ENCODE measurements around the gene ARMH4. TPM values are rescaled to one million over a fixed set of nuclear protein-coding genes. Genes with fewer than 3 reads are reported as not detected.

ARMH4 gene
- total RNA-seq, 5 donors from 2014 or later (not counting 1 experiment from before 2014, with no cell fraction given), result not detected

GRCh38 chr14:58060898-58061297, 91.1 kb downstream of the ARMH4 start:
- Histone ChIP-seq H3K9me3 (no peaks in the 10 kb centered on the region), H3K4me1 (ENCODE audit: control insufficient read depth in 1 of 2, extremely low read depth in 1 of 2, insufficient read depth in 2 of 2, low read length in 2 of 2) (no peaks in the 10 kb centered on the region), H3K4me3 (ENCODE audit: control insufficient read depth in 1 of 2, extremely low read depth in 1 of 2, low read length in 1 of 2) (no peak overlapping the region), H3K27me3 (replicated peaks in 1 of 2; ENCODE audit: control insufficient read depth in 2 of 2, extremely low read depth in 1 of 2, insufficient read depth in 2 of 2, low read length in 1 of 2) (peaks cover 0 to 2% of the 10 kb centered on the region in 2 experiments), H3K36me3 (ENCODE audit: control insufficient read depth in 2 of 2, extremely low read depth in 1 of 2, insufficient read depth in 1 of 2, low read length in 1 of 2) (no peaks in the 10 kb centered on the region), H3K27ac (ENCODE audit: low read length) (no peak overlapping the region)
- H3K36me3 Mint-ChIP-seq, result no peaks in the 10 kb centered on the region
- no peak for ATAC-seq (replicated peaks in 1 of 4)
- H3K4me3 Mint-ChIP-seq, result no peak overlapping the region
- H3K4me1 Mint-ChIP-seq, result no peaks in the 10 kb centered on the region
- peaks cover 10 to 17% of the 10 kb centered on the region in 2 donors for H3K27me3 Mint-ChIP-seq
- no peaks in the 10 kb centered on the region for H3K9me3 Mint-ChIP-seq
- no peak overlapping the region for H3K27ac Mint-ChIP-seq
- WGBS (ENCODE audit: insufficient coverage), result 55% methylated on average over 4 of the region's 4 CpGs
- ChIA-PET CTCF (no interaction called here), POLR2A (no interaction called here)
- no peak for DNase-seq

GRCh38 chr14:58060077-58060476, 91.9 kb downstream of the ARMH4 start:
- Mint-ChIP-seq H3K4me3 (no peak overlapping the region), H3K4me1 (no peaks in the 10 kb centered on the region), H3K9me3 (no peaks in the 10 kb centered on the region), H3K36me3 (no peaks in the 10 kb centered on the region), H3K27me3 (peaks cover 10 to 22% of the 10 kb centered on the region in 2 donors), H3K27ac (no peak overlapping the region)
- no peaks in the 10 kb centered on the region for H3K36me3 ChIP-seq (ENCODE audit: control insufficient read depth in 2 of 2, extremely low read depth in 1 of 2, insufficient read depth in 1 of 2, low read length in 1 of 2)
- DNase-seq (no peak), ATAC-seq (replicated peaks in 1 of 4) (no peak)
- H3K27ac ChIP-seq (ENCODE audit: low read length), result no peak overlapping the region
- POLR2A ChIA-PET, result no interaction called here
- no peaks in the 10 kb centered on the region for H3K4me1 ChIP-seq (ENCODE audit: control insufficient read depth in 1 of 2, extremely low read depth in 1 of 2, insufficient read depth in 2 of 2, low read length in 2 of 2)
- CTCF ChIA-PET, result no interaction called here
- H3K9me3 ChIP-seq, result no peaks in the 10 kb centered on the region
- H3K27me3 ChIP-seq (replicated peaks in 1 of 2; ENCODE audit: control insufficient read depth in 2 of 2, extremely low read depth in 1 of 2, insufficient read depth in 2 of 2, low read length in 1 of 2), result peaks cover 0 to 2% of the 10 kb centered on the region in 2 experiments
- WGBS (ENCODE audit: insufficient coverage), result no CpG with 5 or more reads among the region's 3 CpGs
- H3K4me3 ChIP-seq (ENCODE audit: control insufficient read depth in 1 of 2, extremely low read depth in 1 of 2, low read length in 1 of 2), result no peak overlapping the region

GRCh38 chr14:58059126-58059525, 92.9 kb downstream of the ARMH4 start:
- DNase-seq, result no peak
- Mint-ChIP-seq H3K36me3 (no peaks in the 10 kb centered on the region), H3K27me3 (peaks cover 13 to 25% of the 10 kb centered on the region in 2 donors), H3K27ac (no peak overlapping the region), H3K4me3 (no peak overlapping the region), H3K4me1 (no peaks in the 10 kb centered on the region), H3K9me3 (no peaks in the 10 kb centered on the region)
- Histone ChIP-seq H3K27ac (ENCODE audit: low read length) (no peak overlapping the region), H3K4me3 (ENCODE audit: control insufficient read depth in 1 of 2, extremely low read depth in 1 of 2, low read length in 1 of 2) (no peak overlapping the region), H3K36me3 (ENCODE audit: control insufficient read depth in 2 of 2, extremely low read depth in 1 of 2, insufficient read depth in 1 of 2, low read length in 1 of 2) (no peaks in the 10 kb centered on the region), H3K9me3 (no peaks in the 10 kb centered on the region), H3K4me1 (ENCODE audit: control insufficient read depth in 1 of 2, extremely low read depth in 1 of 2, insufficient read depth in 2 of 2, low read length in 2 of 2) (no peaks in the 10 kb centered on the region), H3K27me3 (replicated peaks in 1 of 2; ENCODE audit: control insufficient read depth in 2 of 2, extremely low read depth in 1 of 2, insufficient read depth in 2 of 2, low read length in 1 of 2) (peaks cover 0 to 2% of the 10 kb centered on the region in 2 experiments)
- WGBS (ENCODE audit: insufficient coverage), result 100% methylated on average over 1 of the region's 3 CpGs
- ATAC-seq (replicated peaks in 1 of 4), result no peak
- ChIA-PET CTCF (no interaction called here), POLR2A (no interaction called here)

DNA sequence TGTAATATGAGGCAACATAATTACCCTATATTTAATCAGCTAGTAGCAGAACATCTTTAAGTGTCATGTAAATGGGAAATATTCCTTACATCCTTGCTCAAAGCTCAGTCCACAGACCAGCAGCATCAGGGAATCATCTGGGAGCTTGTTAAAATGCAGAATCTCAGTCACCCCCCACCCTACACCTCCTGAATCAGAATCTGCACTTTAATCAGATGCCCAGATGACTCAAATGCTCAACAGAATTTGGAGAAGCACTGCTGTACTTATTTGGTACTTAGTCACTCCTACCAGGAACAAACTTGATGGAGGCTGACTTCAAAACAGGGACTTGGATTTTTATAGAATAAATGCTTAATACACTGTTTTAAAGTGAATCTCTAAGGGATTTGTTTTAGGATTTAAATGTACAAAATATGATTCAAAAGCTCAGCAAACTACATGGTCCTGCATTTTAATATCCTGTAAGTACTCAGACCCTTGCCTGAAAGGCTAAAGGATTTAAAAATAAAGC, 96.5 kb downstream of the ARMH4 start:
- H3K4me1 Mint-ChIP-seq, result no peaks in the 10 kb centered on the region
- H3K27ac Mint-ChIP-seq, result no peak overlapping the region
- CTCF ChIA-PET, result interaction anchor here in 1 of 2 donors (0.7 to 0.8 kb wide), 2 partner anchors 13 to 21 kb away, joined by 4 to 5 read pairs; no protein-coding TSS in a partner anchor
- Histone ChIP-seq H3K27ac (ENCODE audit: low read length) (no peak overlapping the region), H3K36me3 (ENCODE audit: control insufficient read depth in 2 of 2, extremely low read depth in 1 of 2, insufficient read depth in 1 of 2, low read length in 1 of 2) (no peaks in the 10 kb centered on the region), H3K9me3 (no peaks in the 10 kb centered on the region), H3K27me3 (replicated peaks in 1 of 2; ENCODE audit: control insufficient read depth in 2 of 2, extremely low read depth in 1 of 2, insufficient read depth in 2 of 2, low read length in 1 of 2) (peaks cover 0 to 2% of the 10 kb centered on the region in 2 experiments), H3K4me3 (ENCODE audit: control insufficient read depth in 1 of 2, extremely low read depth in 1 of 2, low read length in 1 of 2) (no peak overlapping the region), H3K4me1 (ENCODE audit: control insufficient read depth in 1 of 2, extremely low read depth in 1 of 2, insufficient read depth in 2 of 2, low read length in 2 of 2) (no peaks in the 10 kb centered on the region)
- POLR2A ChIA-PET, result interaction anchor here in 1 of 2 donors (0.7 kb wide), 1 partner anchor 28 kb away, joined by 3 read pairs; no protein-coding TSS in a partner anchor
- DNase-seq, result no peak
- no peaks in the 10 kb centered on the region for H3K36me3 Mint-ChIP-seq
- ATAC-seq (replicated peaks in 1 of 4), result no peak
- no peak overlapping the region for H3K4me3 Mint-ChIP-seq
- H3K9me3 Mint-ChIP-seq, result no peaks in the 10 kb centered on the region
- H3K27me3 Mint-ChIP-seq, result peaks cover 16 to 25% of the 10 kb centered on the region in 2 donors

GRCh38 chr14:58054100-58054499, 97.9 kb downstream of the ARMH4 start:
- POLR2A ChIA-PET, result interaction anchor here in 1 of 2 donors (0.5 kb wide), 1 partner anchor 140 kb away, joined by 4 read pairs; no protein-coding TSS in a partner anchor
- H3K4me3 Mint-ChIP-seq, result no peak overlapping the region
- no peaks in the 10 kb centered on the region for H3K4me1 Mint-ChIP-seq
- no peaks in the 10 kb centered on the region for H3K9me3 Mint-ChIP-seq
- H3K27me3 ChIP-seq (replicated peaks in 1 of 2; ENCODE audit: control insufficient read depth in 2 of 2, extremely low read depth in 1 of 2, insufficient read depth in 2 of 2, low read length in 1 of 2), result peaks cover 0 to 2% of the 10 kb centered on the region in 2 experiments
- no peak overlapping the region for H3K27ac Mint-ChIP-seq
- no peak overlapping the region for H3K4me3 ChIP-seq (ENCODE audit: control insufficient read depth in 1 of 2, extremely low read depth in 1 of 2, low read length in 1 of 2)
- H3K9me3 ChIP-seq, result no peaks in the 10 kb centered on the region
- WGBS (ENCODE audit: insufficient coverage), result no CpG with 5 or more reads among the region's 3 CpGs
- ATAC-seq (replicated peaks in 1 of 4), result no peak
- no peak for DNase-seq
- no peaks in the 10 kb centered on the region for H3K36me3 ChIP-seq (ENCODE audit: control insufficient read depth in 2 of 2, extremely low read depth in 1 of 2, insufficient read depth in 1 of 2, low read length in 1 of 2)
- H3K27ac ChIP-seq (ENCODE audit: low read length), result no peak overlapping the region
- peaks cover 16 to 25% of the 10 kb centered on the region in 2 donors for H3K27me3 Mint-ChIP-seq
- H3K4me1 ChIP-seq (ENCODE audit: control insufficient read depth in 1 of 2, extremely low read depth in 1 of 2, insufficient read depth in 2 of 2, low read length in 2 of 2), result no peaks in the 10 kb centered on the region
- no peaks in the 10 kb centered on the region for H3K36me3 Mint-ChIP-seq
- CTCF ChIA-PET, result no interaction called here

DNA sequence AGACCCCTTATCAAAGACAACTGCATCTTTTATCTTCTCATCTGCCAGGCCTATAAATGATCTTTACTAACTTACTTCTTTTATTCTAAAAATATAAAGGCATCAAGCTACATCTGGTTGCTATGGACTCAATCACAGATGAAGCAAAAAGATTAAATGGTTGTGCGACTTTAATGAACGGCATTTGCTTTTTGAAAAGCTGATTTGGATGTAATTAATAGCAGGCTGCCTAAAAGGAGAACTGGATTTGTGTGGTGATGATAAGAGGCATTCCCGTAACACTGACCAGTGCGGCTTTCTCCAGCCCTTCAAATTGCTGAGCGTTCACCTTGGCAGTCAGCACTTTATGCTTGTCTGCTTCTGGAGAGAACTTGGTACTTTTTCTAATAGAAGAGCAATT, 103.8 kb downstream of the ARMH4 start:
- Histone ChIP-seq H3K9me3 (no peaks in the 10 kb centered on the region), H3K27ac (ENCODE audit: low read length) (no peak overlapping the region), H3K36me3 (ENCODE audit: control insufficient read depth in 2 of 2, extremely low read depth in 1 of 2, insufficient read depth in 1 of 2, low read length in 1 of 2) (no peaks in the 10 kb centered on the region), H3K4me1 (ENCODE audit: control insufficient read depth in 1 of 2, extremely low read depth in 1 of 2, insufficient read depth in 2 of 2, low read length in 2 of 2) (no peaks in the 10 kb centered on the region), H3K27me3 (replicated peaks in 1 of 2; ENCODE audit: control insufficient read depth in 2 of 2, extremely low read depth in 1 of 2, insufficient read depth in 2 of 2, low read length in 1 of 2) (no peaks in the 10 kb centered on the region), H3K4me3 (ENCODE audit: control insufficient read depth in 1 of 2, extremely low read depth in 1 of 2, low read length in 1 of 2) (no peak overlapping the region)
- ChIA-PET CTCF (no interaction called here), POLR2A (no interaction called here)
- WGBS (ENCODE audit: insufficient coverage), result 40% methylated on average over 1 of the region's 5 CpGs
- H3K9me3 Mint-ChIP-seq, result peaks cover 0 to 4% (median 0%) of the 10 kb centered on the region in 3 donors
- no peak overlapping the region for H3K4me3 Mint-ChIP-seq
- DNase-seq (no peak), ATAC-seq (replicated peaks in 1 of 4) (no peak)
- H3K27me3 Mint-ChIP-seq, result peaks cover 6 to 13% of the 10 kb centered on the region in 2 donors
- H3K36me3 Mint-ChIP-seq, result no peaks in the 10 kb centered on the region
- no peaks in the 10 kb centered on the region for H3K4me1 Mint-ChIP-seq
- H3K27ac Mint-ChIP-seq, result no peak overlapping the region

DNA sequence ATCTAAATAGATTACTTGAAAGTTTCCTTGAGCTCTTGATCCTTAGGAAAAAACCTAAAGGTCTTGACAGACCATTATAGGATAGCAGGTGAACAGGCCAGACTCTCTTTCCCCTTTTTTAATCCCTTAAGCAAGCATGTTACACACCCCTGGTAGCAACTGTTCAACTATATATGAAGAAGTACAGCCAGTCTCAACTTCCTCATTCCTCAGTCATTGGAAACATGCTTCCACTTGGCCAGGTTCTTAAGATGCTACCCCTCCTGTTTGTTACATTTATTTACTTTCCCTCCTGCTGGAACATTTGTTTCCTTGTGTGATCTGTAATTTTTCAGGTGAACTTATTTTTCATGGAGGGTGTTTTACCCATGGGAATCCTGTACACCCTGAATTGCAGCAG, 124.1 kb downstream of the ARMH4 start:
- H3K4me3 Mint-ChIP-seq, result no peak overlapping the region
- no peaks in the 10 kb centered on the region for H3K36me3 ChIP-seq (ENCODE audit: control insufficient read depth in 2 of 2, extremely low read depth in 1 of 2, insufficient read depth in 1 of 2, low read length in 1 of 2)
- H3K27me3 ChIP-seq (replicated peaks in 1 of 2; ENCODE audit: control insufficient read depth in 2 of 2, extremely low read depth in 1 of 2, insufficient read depth in 2 of 2, low read length in 1 of 2), result peaks cover 0 to 3% of the 10 kb centered on the region in 2 experiments
- peaks cover 10 to 18% of the 10 kb centered on the region in 2 donors for H3K27me3 Mint-ChIP-seq
- CTCF ChIA-PET, result no interaction called here
- H3K27ac ChIP-seq (ENCODE audit: low read length), result no peak overlapping the region
- no peaks in the 10 kb centered on the region for H3K36me3 Mint-ChIP-seq
- H3K4me1 ChIP-seq (ENCODE audit: control insufficient read depth in 1 of 2, extremely low read depth in 1 of 2, insufficient read depth in 2 of 2, low read length in 2 of 2), result no peaks in the 10 kb centered on the region
- H3K9me3 Mint-ChIP-seq, result peaks cover 0 to 5% (median 0%) of the 10 kb centered on the region in 3 donors
- H3K4me3 ChIP-seq (ENCODE audit: control insufficient read depth in 1 of 2, extremely low read depth in 1 of 2, low read length in 1 of 2), result no peak overlapping the region
- POLR2A ChIA-PET, result interaction anchor here in 1 of 2 donors (0.6 kb wide), 1 partner anchor 36 kb away, joined by 4 read pairs; no protein-coding TSS in a partner anchor
- ATAC-seq (replicated peaks in 1 of 4) (no peak), DNase-seq (no peak)
- H3K27ac Mint-ChIP-seq, result no peak overlapping the region
- no peaks in the 10 kb centered on the region for H3K9me3 ChIP-seq
- no peaks in the 10 kb centered on the region for H3K4me1 Mint-ChIP-seq

All from T-cell (primary cell).